DND-41 (cell line): ENCODE measurements around the gene TSPEAR.
"Not testable (repeated sequence)": the region's sequence is repeated elsewhere in the genome, so short reads cannot be mapped to it uniquely, and the experiment has no call there.

Experiments used
- ATAC-seq: fragments of 200-7000 bp; cut with Tn5 transposase; 3 replicates; pipeline ENCODE4 v1.9.1; 2021; ENCODE audit warnings: low read depth; ENCODE audit not compliant: insufficient read depth
- DNase-seq: peaks from one replicate; pipeline ENCODE4 v3.0.0-alpha.2; 2020
- H2AFZ ChIP-seq: 2 replicates; pipeline ENCODE4 v1.6.0; 2012; ENCODE audit warnings: low read depth, low read length
- H3K27ac ChIP-seq: 2 replicates; pipeline ENCODE4 v1.5.1; 2012; ENCODE audit warnings: low read length, inconsistent platforms
- H3K27me3 ChIP-seq: fragments of 200-600 bp; sonication (generic); 2 replicates; pipeline ENCODE4 v1.6.0; 2012; ENCODE audit warnings: low read length, mild to moderate bottlenecking, inconsistent platforms; ENCODE audit not compliant: insufficient read depth, poor library complexity
- H3K36me3 ChIP-seq: 2 replicates; pipeline ENCODE4 v1.5.1; 2012; ENCODE audit warnings: low read length, inconsistent platforms; ENCODE audit not compliant: insufficient read depth
- H3K4me1 ChIP-seq: 2 replicates; pipeline ENCODE4 v1.5.1; 2012; ENCODE audit warnings: mild to moderate bottlenecking, low read length; ENCODE audit not compliant: insufficient read depth
- H3K4me2 ChIP-seq: 2 replicates; pipeline ENCODE4 v1.6.0; 2012; ENCODE audit warnings: mild to moderate bottlenecking, moderate library complexity, low read length, inconsistent platforms; ENCODE audit not compliant: insufficient read depth
- H3K4me3 ChIP-seq, 2 experiments: fragments of 200-600 bp in 1 of 2; shearing (Covaris generic) in 1 of 2; 2 replicates each; pipeline ENCODE4 v1.5.1; 2012 to 2016; ENCODE audit warnings: inconsistent platforms in 2 of 2, low read length in 2 of 2, mild to moderate bottlenecking in 2 of 2, low read depth in 1 of 2, moderate library complexity in 1 of 2
- H3K79me2 ChIP-seq: 2 replicates; pipeline ENCODE4 v1.6.0; 2012; ENCODE audit warnings: low read length, inconsistent platforms; ENCODE audit not compliant: insufficient read depth
- H3K9ac ChIP-seq: 2 replicates; pipeline ENCODE4 v1.6.0; 2012; ENCODE audit warnings: low read depth, mild to moderate bottlenecking, inconsistent platforms, low read length, moderate library complexity
- H3K9me3 ChIP-seq: 2 replicates; pipeline ENCODE4 v1.5.1; 2012; ENCODE audit warnings: low read length, moderate library complexity, mild to moderate bottlenecking, inconsistent platforms; ENCODE audit not compliant: insufficient read depth, severe bottlenecking
- H4K20me1 ChIP-seq: 2 replicates; pipeline ENCODE4 v1.6.0; 2012; ENCODE audit warnings: low read length; ENCODE audit not compliant: insufficient read depth
- CTCF ChIP-seq: IDR thresholded peaks from 2 replicates; pipeline ENCODE4 v1.5.1; 2012; ENCODE audit warnings: borderline replicate concordance, low read length, moderate library complexity, mild to moderate bottlenecking; ENCODE audit not compliant: poor library complexity, severe bottlenecking; ENCODE audit errors: extremely low read depth
- EZH2 ChIP-seq: IDR thresholded peaks from 3 replicates; pipeline ENCODE4 v1.6.1; 2012; ENCODE audit warnings: borderline replicate concordance, low read depth, mild to moderate bottlenecking, moderate library complexity, low read length, inconsistent platforms; ENCODE audit not compliant: severe bottlenecking

Gene TSPEAR

GRCh38 chr21:44695184-44695583 lies 16.2 kb downstream of the TSPEAR start:
- Histone ChIP-seq H3K36me3 (no peaks in the 10 kb centered on the region), H3K4me3 (no peak overlapping the region), H3K9ac (no peak overlapping the region), H3K27ac (no peak overlapping the region), H3K4me1 (no peaks in the 10 kb centered on the region), H4K20me1 (no peaks in the 10 kb centered on the region; the same call in 1 of the 2 replicates), H3K9me3 (no peaks in the 10 kb centered on the region), H3K79me2 (no peaks in the 10 kb centered on the region), H2AFZ (no peak overlapping the region), H3K4me2 (no peak overlapping the region), H3K27me3 (peaks cover 4% of the 10 kb centered on the region)
- DNase-seq: no peak
- TF ChIP-seq CTCF: no peak
- no peak for TF ChIP-seq EZH2
- no peak for ATAC-seq

GRCh38 chr21:44694776-44695175 lies 16.6 kb downstream of the TSPEAR start:
- Histone ChIP-seq H3K27me3 (peaks cover under 1% of the 10 kb centered on the region), H3K4me1 (no peaks in the 10 kb centered on the region)
- ATAC-seq: no peak

GRCh38 chr21:44692798-44693512 lies 18.4 kb downstream of the TSPEAR start:
- H3K4me1 ChIP-seq: no peaks in the 10 kb centered on the region
- no peaks in the 10 kb centered on the region for H3K9me3 ChIP-seq
- H3K27ac ChIP-seq: no peak overlapping the region
- no peak overlapping the region for H3K4me3 ChIP-seq
- TF ChIP-seq CTCF (no peak), EZH2 (no peak)
- H3K4me2 ChIP-seq: no peak overlapping the region
- no peaks in the 10 kb centered on the region; the same call in 1 of the 2 replicates for H4K20me1 ChIP-seq
- no peaks in the 10 kb centered on the region for H3K79me2 ChIP-seq
- no peak overlapping the region for H2AFZ ChIP-seq
- H3K9ac ChIP-seq: no peak overlapping the region
- no peak for ATAC-seq
- no peak for DNase-seq
- H3K27me3 ChIP-seq: no peaks in the 10 kb centered on the region
- no peaks in the 10 kb centered on the region for H3K36me3 ChIP-seq

More at GRCh38 chr21:44694776-44695175, 16.6 kb downstream of the TSPEAR start:
- Histone ChIP-seq H3K4me3 (no peak overlapping the region), H3K27ac (no peak overlapping the region), H3K36me3 (no peaks in the 10 kb centered on the region), H2AFZ (no peak overlapping the region), H4K20me1 (no peaks in the 10 kb centered on the region; the same call in 1 of the 2 replicates), H3K4me2 (no peak overlapping the region), H3K9me3 (no peaks in the 10 kb centered on the region), H3K79me2 (no peaks in the 10 kb centered on the region), H3K9ac (no peak overlapping the region)
- TF ChIP-seq CTCF (no peak), EZH2 (no peak)
- DNase-seq: no peak

- H3K9me3 ChIP-seq: no peaks in the 10 kb centered on the region
- ATAC-seq (no peak), DNase-seq (no peak)
- H3K27me3 ChIP-seq: no peaks in the 10 kb centered on the region
- no peaks in the 10 kb centered on the region for H3K4me1 ChIP-seq
- no peak overlapping the region for H3K4me2 ChIP-seq
- no peak overlapping the region for H3K9ac ChIP-seq
- no peak overlapping the region for H3K4me3 ChIP-seq
- H3K27ac ChIP-seq: no peak overlapping the region
- H3K36me3 ChIP-seq: no peaks in the 10 kb centered on the region
- H2AFZ ChIP-seq: no peak overlapping the region
- no peak for TF ChIP-seq EZH2
- TF ChIP-seq CTCF: no peak
- H4K20me1 ChIP-seq: no peaks in the 10 kb centered on the region
- no peaks in the 10 kb centered on the region for H3K79me2 ChIP-seq
Measured at GRCh38 chr21:44691686-44692085, 19.7 kb downstream of the TSPEAR start.

- H3K27me3 ChIP-seq, H3K27ac ChIP-seq, H4K20me1 ChIP-seq, H3K4me2 ChIP-seq, H3K4me1 ChIP-seq, H3K9me3 ChIP-seq, H2AFZ ChIP-seq, H3K4me3 ChIP-seq, ATAC-seq, DNase-seq, H3K9ac ChIP-seq, H3K36me3 ChIP-seq, H3K79me2 ChIP-seq: not testable (repeated sequence)
Measured at GRCh38 chr21:44689740-44690139, 21.6 kb downstream of the TSPEAR start.
